ENCODE data around the gene SPATA31E1. TPM values are rescaled to one million over a fixed set of nuclear protein-coding genes. Genes with fewer than 3 reads are reported as not detected.
A peak's percentile ranks its signal among the peaks of the same experiment; 100 is the strongest.
"Not testable (repeated sequence)": the region's sequence is repeated elsewhere in the genome, so short reads cannot be mapped to it uniquely, and the experiment has no call there.

The SPATA31E1 gene
- total RNA-seq, 5 donors from 2014 or later (not counting 1 experiment from before 2014, with no cell fraction given) = not detected

GRCh38 chr9:87924851-87925250, 42.2 kb downstream of the SPATA31E1 start:
- H3K4me1 Mint-ChIP-seq; H3K36me3 Mint-ChIP-seq; POLR2A ChIA-PET; H3K27ac ChIP-seq (ENCODE audit: low read length); H3K4me1 ChIP-seq (ENCODE audit: control insufficient read depth in 1 of 2, extremely low read depth in 1 of 2, insufficient read depth in 2 of 2, low read length in 2 of 2); DNase-seq; H3K9me3 ChIP-seq; H3K36me3 ChIP-seq (ENCODE audit: control insufficient read depth in 2 of 2, extremely low read depth in 1 of 2, insufficient read depth in 1 of 2, low read length in 1 of 2); H3K27me3 ChIP-seq (replicated peaks in 1 of 2; ENCODE audit: control insufficient read depth in 2 of 2, extremely low read depth in 1 of 2, insufficient read depth in 2 of 2, low read length in 1 of 2); H3K27ac Mint-ChIP-seq; H3K4me3 Mint-ChIP-seq; H3K4me3 ChIP-seq (ENCODE audit: control insufficient read depth in 1 of 2, extremely low read depth in 1 of 2, low read length in 1 of 2); ATAC-seq (replicated peaks in 1 of 4); H3K27me3 Mint-ChIP-seq; H3K9me3 Mint-ChIP-seq: not testable (repeated sequence)
- CTCF ChIA-PET = interaction anchor here in 1 of 2 donors (0.6 kb wide), 1 partner anchor 408 kb away, joined by 4 read pairs; no protein-coding TSS in a partner anchor
- WGBS (ENCODE audit: insufficient coverage) = 93% methylated on average over 3 of the region's 10 CpGs

GRCh38 chr9:87929152-87929551, 46.5 kb downstream of the SPATA31E1 start:
- H3K4me1 Mint-ChIP-seq; H3K27ac ChIP-seq (ENCODE audit: low read length); DNase-seq; H3K27ac Mint-ChIP-seq; H3K36me3 ChIP-seq (ENCODE audit: control insufficient read depth in 2 of 2, extremely low read depth in 1 of 2, insufficient read depth in 1 of 2, low read length in 1 of 2); H3K4me3 Mint-ChIP-seq; H3K27me3 Mint-ChIP-seq; POLR2A ChIA-PET; H3K9me3 Mint-ChIP-seq; H3K4me1 ChIP-seq (ENCODE audit: control insufficient read depth in 1 of 2, extremely low read depth in 1 of 2, insufficient read depth in 2 of 2, low read length in 2 of 2); ATAC-seq (replicated peaks in 1 of 4); H3K4me3 ChIP-seq (ENCODE audit: control insufficient read depth in 1 of 2, extremely low read depth in 1 of 2, low read length in 1 of 2); H3K9me3 ChIP-seq; CTCF ChIA-PET; H3K36me3 Mint-ChIP-seq; H3K27me3 ChIP-seq (replicated peaks in 1 of 2; ENCODE audit: control insufficient read depth in 2 of 2, extremely low read depth in 1 of 2, insufficient read depth in 2 of 2, low read length in 1 of 2): not testable (repeated sequence)

GRCh38 chr9:87934444-87934843, 51.8 kb downstream of the SPATA31E1 start:
- H3K4me3 Mint-ChIP-seq; H3K36me3 ChIP-seq (ENCODE audit: control insufficient read depth in 2 of 2, extremely low read depth in 1 of 2, insufficient read depth in 1 of 2, low read length in 1 of 2); H3K9me3 ChIP-seq; H3K36me3 Mint-ChIP-seq; H3K4me1 Mint-ChIP-seq; CTCF ChIA-PET; H3K4me3 ChIP-seq (ENCODE audit: control insufficient read depth in 1 of 2, extremely low read depth in 1 of 2, low read length in 1 of 2); H3K4me1 ChIP-seq (ENCODE audit: control insufficient read depth in 1 of 2, extremely low read depth in 1 of 2, insufficient read depth in 2 of 2, low read length in 2 of 2); ATAC-seq (replicated peaks in 1 of 4); H3K9me3 Mint-ChIP-seq; H3K27me3 ChIP-seq (replicated peaks in 1 of 2; ENCODE audit: control insufficient read depth in 2 of 2, extremely low read depth in 1 of 2, insufficient read depth in 2 of 2, low read length in 1 of 2); DNase-seq; POLR2A ChIA-PET; H3K27ac ChIP-seq (ENCODE audit: low read length); H3K27ac Mint-ChIP-seq: not testable (repeated sequence)
- WGBS (ENCODE audit: insufficient coverage) = no CpG with 5 or more reads among the region's 7 CpGs
- H3K27me3 Mint-ChIP-seq = peaks cover 0 to 12% of the 10 kb centered on the region in 2 donors

GRCh38 chr9:87937352-87937751, 54.7 kb downstream of the SPATA31E1 start:
- H3K27me3 ChIP-seq (replicated peaks in 1 of 2; ENCODE audit: control insufficient read depth in 2 of 2, extremely low read depth in 1 of 2, insufficient read depth in 2 of 2, low read length in 1 of 2); H3K4me1 Mint-ChIP-seq; H3K36me3 ChIP-seq (ENCODE audit: control insufficient read depth in 2 of 2, extremely low read depth in 1 of 2, insufficient read depth in 1 of 2, low read length in 1 of 2); H3K4me1 ChIP-seq (ENCODE audit: control insufficient read depth in 1 of 2, extremely low read depth in 1 of 2, insufficient read depth in 2 of 2, low read length in 2 of 2); H3K27ac ChIP-seq (ENCODE audit: low read length); CTCF ChIA-PET; H3K36me3 Mint-ChIP-seq; POLR2A ChIA-PET; H3K9me3 ChIP-seq; H3K4me3 Mint-ChIP-seq; H3K4me3 ChIP-seq (ENCODE audit: control insufficient read depth in 1 of 2, extremely low read depth in 1 of 2, low read length in 1 of 2); ATAC-seq (replicated peaks in 1 of 4); H3K9me3 Mint-ChIP-seq; H3K27ac Mint-ChIP-seq: not testable (repeated sequence)
- peak in 1 of 35 experiments; percentile 12 for DNase-seq
- H3K27me3 Mint-ChIP-seq = peaks cover 0 to 12% of the 10 kb centered on the region in 2 donors
- no CpG with 5 or more reads among the region's 12 CpGs for WGBS (ENCODE audit: insufficient coverage)

GRCh38 chr9:87937918-87938317, 55.2 kb downstream of the SPATA31E1 start:
- POLR2A ChIA-PET; DNase-seq; H3K27ac Mint-ChIP-seq; H3K9me3 ChIP-seq; H3K4me3 ChIP-seq (ENCODE audit: control insufficient read depth in 1 of 2, extremely low read depth in 1 of 2, low read length in 1 of 2); H3K27ac ChIP-seq (ENCODE audit: low read length); H3K27me3 ChIP-seq (replicated peaks in 1 of 2; ENCODE audit: control insufficient read depth in 2 of 2, extremely low read depth in 1 of 2, insufficient read depth in 2 of 2, low read length in 1 of 2); H3K36me3 ChIP-seq (ENCODE audit: control insufficient read depth in 2 of 2, extremely low read depth in 1 of 2, insufficient read depth in 1 of 2, low read length in 1 of 2); H3K4me1 Mint-ChIP-seq; CTCF ChIA-PET; H3K36me3 Mint-ChIP-seq; ATAC-seq (replicated peaks in 1 of 4); H3K4me3 Mint-ChIP-seq; H3K9me3 Mint-ChIP-seq; H3K4me1 ChIP-seq (ENCODE audit: control insufficient read depth in 1 of 2, extremely low read depth in 1 of 2, insufficient read depth in 2 of 2, low read length in 2 of 2): not testable (repeated sequence)
- 0% methylated on average over 3 of the region's 9 CpGs for WGBS (ENCODE audit: insufficient coverage)
- H3K27me3 Mint-ChIP-seq = peaks cover 0 to 12% of the 10 kb centered on the region in 2 donors

GRCh38 chr9:87938336-87938735, 55.7 kb downstream of the SPATA31E1 start:
- H3K27ac Mint-ChIP-seq; H3K36me3 ChIP-seq (ENCODE audit: control insufficient read depth in 2 of 2, extremely low read depth in 1 of 2, insufficient read depth in 1 of 2, low read length in 1 of 2); CTCF ChIA-PET; H3K4me3 ChIP-seq (ENCODE audit: control insufficient read depth in 1 of 2, extremely low read depth in 1 of 2, low read length in 1 of 2); H3K27ac ChIP-seq (ENCODE audit: low read length); H3K4me3 Mint-ChIP-seq; DNase-seq; H3K36me3 Mint-ChIP-seq; H3K9me3 Mint-ChIP-seq; H3K9me3 ChIP-seq; POLR2A ChIA-PET; H3K4me1 Mint-ChIP-seq; ATAC-seq (replicated peaks in 1 of 4); H3K27me3 ChIP-seq (replicated peaks in 1 of 2; ENCODE audit: control insufficient read depth in 2 of 2, extremely low read depth in 1 of 2, insufficient read depth in 2 of 2, low read length in 1 of 2); H3K4me1 ChIP-seq (ENCODE audit: control insufficient read depth in 1 of 2, extremely low read depth in 1 of 2, insufficient read depth in 2 of 2, low read length in 2 of 2): not testable (repeated sequence)
- H3K27me3 Mint-ChIP-seq = peaks cover 0 to 12% of the 10 kb centered on the region in 2 donors
- WGBS (ENCODE audit: insufficient coverage) = no CpG with 5 or more reads among the region's 12 CpGs
